Measurements from ENCODE around the gene ITIH1. TPM values are rescaled to one million over a fixed set of nuclear protein-coding genes. Genes with fewer than 3 reads are reported as not detected.

The ITIH1 gene
- total RNA-seq, 6 experiments from 2014 or later = 376 to 1,846 (median 1,201) TPM

GRCh38 chr3:52810923-52811322 lies 33.5 kb downstream of the ITIH1 start:
- peak; percentile 9 to 62 (median 48) for ATAC-seq
- peak in 2 of 3 donors; percentile 78 to 81 for DNase-seq
- Histone ChIP-seq H3K36me3 (peaks cover 0 to 45% (median 22%) of the 10 kb centered on the region in 4 donors), H3K27me3 (no peaks in the 10 kb centered on the region), H3K9me3 (no peaks in the 10 kb centered on the region), H3K4me1 (peaks cover 0 to 35% (median 13%) of the 10 kb centered on the region in 4 donors), H3K4me3 (no peak overlapping the region), H3K27ac (peak overlapping the region in 2 of 3 donors; percentile 64 to 74)
- WGBS (ENCODE audit: insufficient coverage, low coverage, low lambda C conversion rate, missing lambda C conversion rate) = 62% methylated on average over 6 of the region's 11 CpGs
- TF ChIP-seq CTCF (IDR thresholded peaks at IDR 0.05) (no peak), POLR2A (IDR thresholded peaks at IDR 0.05) (peak; percentile 72)
- intact Hi-C loops (cut with DNase I) = no loop called here

- WGBS (ENCODE audit: insufficient coverage, low coverage, low lambda C conversion rate, missing lambda C conversion rate) = 20% methylated on average over 3 of the region's 7 CpGs
- TF ChIP-seq POLR2A (IDR thresholded peaks at IDR 0.05) (peak; percentile 56), CTCF (IDR thresholded peaks at IDR 0.05) (no peak)
- peaks cover 0 to 45% (median 21%) of the 10 kb centered on the region in 4 donors for H3K36me3 ChIP-seq
- DNase-seq (peak; percentile 73 to 88 (median 81)), ATAC-seq (peak; percentile 26 to 59 (median 50))
- H3K4me3 ChIP-seq = no peak overlapping the region
- no peaks in the 10 kb centered on the region for H3K27me3 ChIP-seq
- H3K27ac ChIP-seq = peak overlapping the region in 2 of 3 donors; percentile 64 to 74
- H3K9me3 ChIP-seq = no peaks in the 10 kb centered on the region
- intact Hi-C loops (cut with DNase I) = no loop called here
- H3K4me1 ChIP-seq = peaks cover 0 to 37% (median 13%) of the 10 kb centered on the region in 4 donors
Observed at GRCh38 chr3:52811452-52812011, 34.1 kb downstream of the ITIH1 start.

- peaks cover 0 to 45% (median 19%) of the 10 kb centered on the region in 4 donors for H3K36me3 ChIP-seq
- WGBS (ENCODE audit: insufficient coverage, low coverage, low lambda C conversion rate, missing lambda C conversion rate) = 20% methylated on average over 2 of the region's 8 CpGs
- no peak overlapping the region for H3K4me3 ChIP-seq
- peak overlapping the region; percentile 8 to 74 (median 41) for H3K27ac ChIP-seq
- TF ChIP-seq POLR2A (IDR thresholded peaks at IDR 0.05) = peak; percentile 32
- no peak for TF ChIP-seq CTCF (IDR thresholded peaks at IDR 0.05)
- H3K27me3 ChIP-seq = no peaks in the 10 kb centered on the region
- H3K4me1 ChIP-seq = peaks cover 0 to 47% (median 15%) of the 10 kb centered on the region in 4 donors
- ATAC-seq = peak; percentile 14 to 53 (median 34)
- peak; percentile 77 to 86 (median 81) for DNase-seq
- intact Hi-C loops (cut with DNase I) = no loop called here
- H3K9me3 ChIP-seq = no peaks in the 10 kb centered on the region
Observed at GRCh38 chr3:52813810-52814209, 36.4 kb downstream of the ITIH1 start.

DNA sequence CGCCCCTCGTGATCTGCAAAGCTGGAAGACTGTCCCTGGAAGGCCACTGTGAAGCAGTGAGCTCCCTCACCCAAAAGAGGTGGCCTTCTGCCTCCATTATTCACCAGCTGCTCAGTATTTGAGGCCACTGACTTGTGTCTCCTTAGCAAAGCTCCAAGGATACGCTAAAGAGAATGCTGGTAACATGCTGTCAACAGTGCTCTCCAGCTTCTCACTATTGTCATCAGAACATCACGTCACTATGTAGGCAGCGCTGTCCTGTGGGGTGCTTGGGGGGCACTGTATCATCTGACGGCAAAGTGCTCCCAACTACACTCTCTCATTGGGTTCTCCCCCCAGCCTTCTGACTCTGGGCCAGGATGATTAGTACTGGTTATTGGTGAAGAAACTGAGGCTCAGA lies 38.8 kb downstream of the ITIH1 start:
- DNase-seq = no peak
- no peak for ATAC-seq
- Histone ChIP-seq H3K4me3 (no peak overlapping the region), H3K4me1 (peaks cover 0 to 62% (median 18%) of the 10 kb centered on the region in 4 donors), H3K9me3 (no peaks in the 10 kb centered on the region), H3K27ac (peak overlapping the region in 1 of 3 donors; percentile 18), H3K27me3 (no peaks in the 10 kb centered on the region), H3K36me3 (peaks cover 0 to 66% (median 33%) of the 10 kb centered on the region in 4 donors)
- TF ChIP-seq CTCF (IDR thresholded peaks at IDR 0.05) = no peak
- TF ChIP-seq POLR2A (IDR thresholded peaks at IDR 0.05) = no peak
- 81% methylated on average over 4 of the region's 6 CpGs for WGBS (ENCODE audit: insufficient coverage, low coverage, low lambda C conversion rate, missing lambda C conversion rate)
- intact Hi-C loops (cut with DNase I) = no loop called here

Data from right lobe of liver (tissue), 6 donors.